Panc1 (cell line): ENCODE measurements around the gene UBTD2. TPM values are rescaled to one million over a fixed set of nuclear protein-coding genes. Genes with fewer than 3 reads are reported as not detected.
A peak's percentile ranks its signal among the peaks of the same experiment; 100 is the strongest.

Source experiments
- ATAC-seq: fragments of 200-7000 bp; cut with Tn5 transposase; 2 replicates; pipeline ENCODE4 v1.9.1; 2020; ENCODE audit warnings: mild to moderate bottlenecking, moderate library complexity
- BruUV-seq: library from RNA; stranded (reverse); fragments of 400-500 nt; replicated peaks from 2 replicates; lab custom pipeline; 2021; lab: Mats Ljungman, UMichigan
- CTCF ChIA-PET: fragments of 300-600 bp; sonication (Branson Sonifier 250); formaldehyde crosslinking; loops from one replicate; lab custom pipeline; 2022; ENCODE audit warnings: antibody characterized with exemption; lab: Charles Lee
- POLR2A ChIA-PET: fragments of 300-600 bp; sonication (Branson Sonifier 250); formaldehyde crosslinking; loops from one replicate; lab custom pipeline; 2022; ENCODE audit warnings: antibody characterized with exemption; lab: Charles Lee
- DNase-seq: peaks from one replicate; pipeline ENCODE4 v3.0.0-alpha.2; 2010; ENCODE audit warnings: low read depth, low spot score
- H3K27ac ChIP-seq: 2 replicates; pipeline ENCODE4 v1.5.1; 2011; ENCODE audit warnings: mild to moderate bottlenecking, low read length, inconsistent platforms
- H3K27me3 ChIP-seq: fragments of 200-500 bp; sonication (Bioruptor generic); 2 replicates; pipeline ENCODE4 v1.6.0; 2014; ENCODE audit warnings: low read length, inconsistent platforms; ENCODE audit not compliant: control insufficient read depth, insufficient read depth
- H3K36me3 ChIP-seq: fragments of 200-500 bp; sonication (Bioruptor generic); 2 replicates; pipeline ENCODE4 v1.5.1; 2014; ENCODE audit warnings: inconsistent platforms, mild to moderate bottlenecking, low read length, moderate library complexity; ENCODE audit not compliant: control insufficient read depth, insufficient read depth
- H3K4me1 ChIP-seq: 2 replicates; pipeline ENCODE4 v1.5.1; 2011; ENCODE audit warnings: inconsistent platforms, mild to moderate bottlenecking, low read length, moderate library complexity; ENCODE audit not compliant: control insufficient read depth, insufficient read depth
- H3K4me3 ChIP-seq, 2 experiments: 2 replicates each; pipeline ENCODE4 v1.5.1; 2011 to 2012; ENCODE audit warnings: low read depth in 2 of 2, low read length in 2 of 2, mild to moderate bottlenecking in 2 of 2, inconsistent platforms in 1 of 2, moderate library complexity in 1 of 2
- H3K9me3 ChIP-seq: fragments of 200-500 bp; sonication (Bioruptor generic); 2 replicates; pipeline ENCODE4 v1.5.1; 2014; ENCODE audit warnings: low read depth, mild to moderate bottlenecking, inconsistent platforms, low read length, moderate library complexity; ENCODE audit not compliant: control insufficient read depth, insufficient read depth
- CTCF ChIP-seq: fragments of 450-650 bp; IDR thresholded peaks from 2 replicates; pipeline ENCODE4 v1.5.1; 2017; ENCODE audit warnings: mild to moderate bottlenecking
- POLR2AphosphoS5 ChIP-seq: IDR thresholded peaks from 2 replicates; pipeline ENCODE4 v1.6.1; 2012; ENCODE audit warnings: mild to moderate bottlenecking, low read depth, low read length, moderate library complexity
- REST ChIP-seq, 2 experiments: IDR thresholded peaks; 2 replicates each; pipeline ENCODE4 v1.6.1; 2011 to 2012; ENCODE audit warnings: low read depth in 2 of 2, control low read depth in 1 of 2, low read length in 1 of 2, mild to moderate bottlenecking in 1 of 2, moderate library complexity in 1 of 2; ENCODE audit not compliant: insufficient read depth in 1 of 2
- SIN3A ChIP-seq: IDR thresholded peaks from 2 replicates; pipeline ENCODE4 v1.6.1; 2012; ENCODE audit warnings: low read depth, mild to moderate bottlenecking, low read length, moderate library complexity, borderline replicate concordance; ENCODE audit not compliant: insufficient read depth
- TCF7L2 ChIP-seq: IDR thresholded peaks from 2 replicates; pipeline ENCODE4 v1.6.1; 2011; ENCODE audit warnings: mild to moderate bottlenecking, low read depth, low read length, inconsistent platforms
- in situ Hi-C: cut with HindIII; loops from 2 replicates; pipeline ENCODE4 v1.10.0; 2016; ENCODE audit warnings: low sequenced_read_pairs, low pct_unique_long_range_greater_than_20kb
- intact Hi-C: fragments of 100-400 bp; cut with micrococcal nuclease; formaldehyde crosslinking; loops from one replicate; pipeline ENCODE4 v1.10.0; 2022; ENCODE audit not compliant: unreplicated experiment
- total RNA-seq: library from RNA; stranded (reverse); gene quantifications from one replicate; pipeline ENCODE4 v1.2.1, GENCODE V29; 2021; ENCODE audit not compliant: unreplicated experiment

UBTD2 gene
- total RNA-seq, 1 experiment from 2014 or later: 32.5 TPM

DNA sequence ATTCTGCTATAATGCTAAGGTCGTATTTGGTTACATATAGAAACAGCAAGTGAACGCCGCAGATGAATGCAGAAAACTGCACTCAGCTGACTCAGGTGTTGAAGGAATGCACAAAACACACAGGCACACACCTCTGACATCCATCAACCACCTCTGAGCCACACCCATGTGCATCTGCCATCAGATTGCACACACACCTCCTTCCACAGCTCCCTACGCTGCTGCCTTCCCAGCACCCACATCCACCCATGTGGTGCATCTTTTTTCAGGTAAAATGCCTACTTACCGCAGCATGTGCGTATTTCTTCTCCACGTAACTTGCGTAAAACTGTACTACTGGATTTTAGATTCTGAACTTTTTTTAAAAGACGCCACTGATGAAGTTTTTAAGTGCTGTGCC, 102.6 kb downstream of the UBTD2 start:
- Histone ChIP-seq H3K4me1 (peaks cover 12% of the 10 kb centered on the region), H3K36me3 (no peaks in the 10 kb centered on the region), H3K27me3 (no peaks in the 10 kb centered on the region), H3K27ac (no peak overlapping the region), H3K9me3 (no peaks in the 10 kb centered on the region), H3K4me3 (no peak overlapping the region)
- in situ Hi-C loops (no loop called here), intact Hi-C loops (no loop called here)
- no peak for DNase-seq
- TF ChIP-seq REST (IDR thresholded peaks at IDR 0.05; ENCODE audit: insufficient read depth in 1 of 2, low read depth in 2 of 2, low read length in 1 of 2) (no peak), SIN3A (no peak), TCF7L2 (no peak), POLR2AphosphoS5 (no peak), CTCF (no peak)
- ATAC-seq: no peak
- BruUV-seq: no TSS peak
- POLR2A ChIA-PET: no interaction called here
- CTCF ChIA-PET: interaction anchor here (0.7 kb wide), 1 partner anchor 23 kb away, joined by 3 read pairs; no protein-coding TSS in a partner anchor

GRCh38 chr5:172178991-172179989, 104.3 kb downstream of the UBTD2 start:
- peak overlapping the region in 1 of 2 experiments; percentile 1; a peak in 1 of 4 replicates for H3K4me3 ChIP-seq
- in situ Hi-C loops (no loop called here), intact Hi-C loops (no loop called here)
- H3K9me3 ChIP-seq: no peaks in the 10 kb centered on the region
- no peak for TF ChIP-seq REST (IDR thresholded peaks at IDR 0.05; ENCODE audit: insufficient read depth in 1 of 2, low read depth in 2 of 2, low read length in 1 of 2)
- no peak for TF ChIP-seq POLR2AphosphoS5
- TF ChIP-seq SIN3A: no peak
- TF ChIP-seq TCF7L2: no peak
- TF ChIP-seq CTCF: no peak
- 0 out of 2 replicates have a peak, but pooled peaks have one; percentile 35 for ATAC-seq
- ChIA-PET POLR2A (interaction anchor here (0.6 kb wide), 1 partner anchor 115 kb away, joined by 4 read pairs; no protein-coding TSS in a partner anchor), CTCF (no interaction called here)
- H3K4me1 ChIP-seq: peaks cover 14% of the 10 kb centered on the region
- DNase-seq: no peak
- H3K27me3 ChIP-seq: no peaks in the 10 kb centered on the region
- H3K36me3 ChIP-seq: no peaks in the 10 kb centered on the region
- H3K27ac ChIP-seq: peak overlapping the region; percentile 26
- BruUV-seq: no TSS peak
